ENCODE results near the gene GNAI1.

Gene GNAI1

DNA sequence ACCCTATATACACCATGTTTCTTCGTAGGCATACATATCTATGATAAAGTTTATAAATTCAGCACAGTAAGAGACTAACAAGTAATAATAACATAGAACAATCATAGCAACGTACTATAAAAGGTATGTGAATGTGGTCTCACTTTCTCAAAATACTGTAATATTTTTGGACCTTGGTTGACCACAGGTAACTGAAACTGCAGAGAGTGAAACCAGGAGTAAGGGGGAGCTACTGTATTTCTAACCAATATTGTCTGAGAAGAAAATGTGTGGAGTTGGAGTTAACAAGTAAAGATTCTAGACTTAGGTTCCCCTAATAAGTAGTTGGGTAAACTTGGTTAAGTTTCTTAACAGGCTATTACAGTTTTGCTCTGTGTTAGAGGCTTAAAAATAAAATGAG, 72.1 kb downstream of the GNAI1 start:
- no peaks in the 10 kb centered on the region for H3K4me1 ChIP-seq (ENCODE audit: control insufficient read depth, insufficient read depth, low read length)
- no peak overlapping the region for H3K27ac ChIP-seq (ENCODE audit: insufficient read depth, low read depth, low read length, poor library complexity, severe bottlenecking)
- H3K9me3 ChIP-seq (ENCODE audit: control insufficient read depth, low read length): no peaks in the 10 kb centered on the region
- H3K4me3 ChIP-seq (ENCODE audit: insufficient read depth, low read depth, low read length): no peak overlapping the region
- H3K27me3 ChIP-seq (ENCODE audit: control insufficient read depth, insufficient read depth, low read length, poor library complexity, severe bottlenecking): no peaks in the 10 kb centered on the region
- WGBS, 2 experiments: 100% methylated on average over 1 of the region's 2 CpGs
- H3K36me3 ChIP-seq (ENCODE audit: control insufficient read depth, insufficient read depth, low read length): no peaks in the 10 kb centered on the region

GRCh38 chr7:80207501-80207900, 72.9 kb downstream of the GNAI1 start:
- H3K36me3 ChIP-seq (ENCODE audit: control insufficient read depth, insufficient read depth, low read length): no peaks in the 10 kb centered on the region
- H3K27ac ChIP-seq (ENCODE audit: insufficient read depth, low read depth, low read length, poor library complexity, severe bottlenecking): no peak overlapping the region
- H3K4me3 ChIP-seq (ENCODE audit: insufficient read depth, low read depth, low read length): no peak overlapping the region
- WGBS, 2 experiments: 100% methylated on average over 1 to 2 of the region's 2 CpGs
- H3K4me1 ChIP-seq (ENCODE audit: control insufficient read depth, insufficient read depth, low read length): no peaks in the 10 kb centered on the region
- no peaks in the 10 kb centered on the region for H3K9me3 ChIP-seq (ENCODE audit: control insufficient read depth, low read length)
- no peaks in the 10 kb centered on the region for H3K27me3 ChIP-seq (ENCODE audit: control insufficient read depth, insufficient read depth, low read length, poor library complexity, severe bottlenecking)

GRCh38 chr7:80208700-80209099, 74.1 kb downstream of the GNAI1 start:
- Histone ChIP-seq H3K36me3 (ENCODE audit: control insufficient read depth, insufficient read depth, low read length) (no peaks in the 10 kb centered on the region), H3K4me1 (ENCODE audit: control insufficient read depth, insufficient read depth, low read length) (no peaks in the 10 kb centered on the region), H3K4me3 (ENCODE audit: insufficient read depth, low read depth, low read length) (no peak overlapping the region), H3K9me3 (ENCODE audit: control insufficient read depth, low read length) (no peaks in the 10 kb centered on the region), H3K27ac (ENCODE audit: insufficient read depth, low read depth, low read length, poor library complexity, severe bottlenecking) (no peak overlapping the region), H3K27me3 (ENCODE audit: control insufficient read depth, insufficient read depth, low read length, poor library complexity, severe bottlenecking) (no peaks in the 10 kb centered on the region)
- WGBS, 2 experiments: 88 to 94% methylated on average over 2 of the region's 2 CpGs

DNA sequence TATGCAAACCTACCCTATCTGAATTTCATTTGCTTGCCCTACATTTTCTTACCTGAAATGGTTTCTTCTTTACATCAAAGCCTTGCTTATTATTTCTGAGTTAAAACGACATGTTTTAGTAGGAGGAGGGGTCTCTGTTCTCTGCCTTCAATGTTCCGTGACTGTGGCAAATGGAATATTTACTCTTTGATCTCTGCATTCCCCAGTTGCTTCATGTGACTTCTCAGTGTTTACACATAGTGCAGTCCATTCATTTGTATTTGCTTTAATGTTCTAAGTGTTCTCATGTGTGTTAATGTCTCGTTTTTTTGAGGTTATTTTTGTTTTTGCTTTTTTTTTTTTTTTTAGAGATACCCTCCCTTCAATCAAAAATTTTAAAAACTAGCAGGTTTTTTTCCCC, 75.8 kb downstream of the GNAI1 start:
- Histone ChIP-seq H3K27me3 (ENCODE audit: control insufficient read depth, insufficient read depth, low read length, poor library complexity, severe bottlenecking) (no peaks in the 10 kb centered on the region), H3K36me3 (ENCODE audit: control insufficient read depth, insufficient read depth, low read length) (no peaks in the 10 kb centered on the region), H3K9me3 (ENCODE audit: control insufficient read depth, low read length) (no peaks in the 10 kb centered on the region), H3K4me3 (ENCODE audit: insufficient read depth, low read depth, low read length) (no peak overlapping the region), H3K4me1 (ENCODE audit: control insufficient read depth, insufficient read depth, low read length) (no peaks in the 10 kb centered on the region), H3K27ac (ENCODE audit: insufficient read depth, low read depth, low read length, poor library complexity, severe bottlenecking) (no peak overlapping the region)
- WGBS, 2 experiments: 90 to 100% methylated on average over 2 of the region's 3 CpGs

DNA sequence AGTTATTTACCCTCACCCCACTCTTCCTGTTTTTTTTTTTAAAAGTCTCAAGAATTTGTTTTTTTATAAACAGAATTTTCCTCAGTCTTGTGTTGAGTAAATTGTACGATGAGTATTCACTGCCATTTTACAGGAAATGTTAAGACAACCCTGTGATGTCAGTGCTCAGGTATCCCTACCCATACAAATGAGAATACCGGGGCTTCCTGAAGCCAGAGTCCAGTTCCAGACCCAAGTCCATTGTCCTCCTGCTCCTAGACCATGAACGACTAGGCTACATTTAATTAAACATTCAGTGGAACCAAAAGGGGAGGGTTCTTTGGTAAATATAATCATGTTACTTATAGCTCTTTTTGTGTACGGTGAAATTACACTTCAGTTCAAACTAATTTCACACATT, 79.2 kb downstream of the GNAI1 start:
- peaks cover 6% of the 10 kb centered on the region for H3K36me3 ChIP-seq (ENCODE audit: control insufficient read depth, insufficient read depth, low read length)
- 98 to 100% methylated on average over 2 to 4 of the region's 4 CpGs for WGBS, 2 experiments

DNA sequence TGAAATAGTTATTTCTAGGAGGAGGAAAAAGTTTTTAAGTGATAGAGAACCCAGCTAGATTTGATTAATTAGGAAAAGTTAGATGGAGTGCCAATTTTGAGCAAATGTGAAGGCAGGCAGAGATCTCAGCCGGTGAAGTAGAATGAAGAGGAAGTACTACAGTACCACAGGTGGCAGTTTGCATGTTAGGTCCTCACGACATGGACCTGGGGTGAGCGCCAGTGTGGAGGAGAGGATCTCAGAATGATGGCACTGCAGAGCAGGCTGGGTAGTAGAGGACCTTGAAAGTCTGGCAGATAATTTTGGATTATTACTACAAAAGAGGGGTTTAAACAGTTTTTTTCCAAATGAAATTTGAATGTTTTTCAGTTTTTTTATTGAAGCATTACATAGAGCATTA, 81.1 kb downstream of the GNAI1 start:
- WGBS, 2 experiments: 92 to 94% methylated on average over 3 of the region's 3 CpGs
- H3K4me1 ChIP-seq (ENCODE audit: control insufficient read depth, insufficient read depth, low read length): no peaks in the 10 kb centered on the region
- no peak overlapping the region for H3K4me3 ChIP-seq (ENCODE audit: insufficient read depth, low read depth, low read length)
- no peaks in the 10 kb centered on the region for H3K27me3 ChIP-seq (ENCODE audit: control insufficient read depth, insufficient read depth, low read length, poor library complexity, severe bottlenecking)
- H3K9me3 ChIP-seq (ENCODE audit: control insufficient read depth, low read length): no peaks in the 10 kb centered on the region
- no peak overlapping the region for H3K27ac ChIP-seq (ENCODE audit: insufficient read depth, low read depth, low read length, poor library complexity, severe bottlenecking)
- H3K36me3 ChIP-seq (ENCODE audit: control insufficient read depth, insufficient read depth, low read length): peaks cover 6% of the 10 kb centered on the region

More for the DNA sequence above, 79.2 kb downstream of the GNAI1 start:
- Histone ChIP-seq H3K4me3 (ENCODE audit: insufficient read depth, low read depth, low read length) (no peak overlapping the region), H3K4me1 (ENCODE audit: control insufficient read depth, insufficient read depth, low read length) (no peaks in the 10 kb centered on the region), H3K9me3 (ENCODE audit: control insufficient read depth, low read length) (no peaks in the 10 kb centered on the region), H3K27me3 (ENCODE audit: control insufficient read depth, insufficient read depth, low read length, poor library complexity, severe bottlenecking) (no peaks in the 10 kb centered on the region), H3K27ac (ENCODE audit: insufficient read depth, low read depth, low read length, poor library complexity, severe bottlenecking) (no peak overlapping the region)

DNA sequence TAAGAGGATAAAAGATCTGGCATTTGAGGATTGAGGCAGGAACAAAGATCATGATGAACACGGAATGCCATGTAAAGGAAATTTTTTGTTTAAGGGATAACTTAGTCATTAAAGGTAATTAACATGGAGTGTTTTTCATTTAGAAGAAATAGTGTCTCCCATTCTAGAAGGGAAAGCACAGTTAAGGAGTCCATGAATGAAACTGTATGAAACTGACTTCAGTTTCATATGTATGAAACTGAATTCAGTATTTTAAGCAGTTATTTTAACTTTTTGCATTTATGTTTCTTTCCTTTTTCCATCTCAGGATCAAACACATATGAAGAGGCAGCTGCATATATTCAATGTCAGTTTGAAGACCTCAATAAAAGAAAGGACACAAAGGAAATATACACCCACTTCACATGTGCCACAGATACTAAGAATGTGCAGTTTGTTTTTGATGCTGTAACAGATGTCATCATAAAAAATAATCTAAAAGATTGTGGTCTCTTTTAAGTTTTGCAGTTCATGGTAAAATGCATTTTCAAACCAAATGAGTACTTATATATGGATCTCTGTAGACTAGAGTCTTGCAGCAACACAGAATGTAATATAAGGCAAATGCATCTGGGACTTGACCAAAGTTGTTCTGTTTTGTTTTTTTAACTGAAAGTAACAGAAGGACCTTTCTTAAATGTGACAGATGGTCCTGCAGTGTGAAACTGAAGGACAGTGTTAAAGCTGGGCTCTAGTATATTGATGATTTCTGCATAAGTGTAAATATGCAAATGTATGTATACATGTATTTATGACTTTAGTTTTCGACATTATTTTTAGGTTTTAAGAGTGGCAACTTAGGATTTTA, 82.6 kb downstream of the GNAI1 start:
- Histone ChIP-seq H3K4me3 (ENCODE audit: insufficient read depth, low read depth, low read length) (no peak overlapping the region), H3K36me3 (ENCODE audit: control insufficient read depth, insufficient read depth, low read length) (peaks cover 6% of the 10 kb centered on the region), H3K4me1 (ENCODE audit: control insufficient read depth, insufficient read depth, low read length) (no peaks in the 10 kb centered on the region), H3K9me3 (ENCODE audit: control insufficient read depth, low read length) (no peaks in the 10 kb centered on the region), H3K27ac (ENCODE audit: insufficient read depth, low read depth, low read length, poor library complexity, severe bottlenecking) (no peak overlapping the region), H3K27me3 (ENCODE audit: control insufficient read depth, insufficient read depth, low read length, poor library complexity, severe bottlenecking) (no peaks in the 10 kb centered on the region)
- 96 to 100% methylated on average over 2 of the region's 2 CpGs for WGBS, 2 experiments

- 80 to 100% methylated on average over 1 of the region's 3 CpGs for WGBS, 2 experiments
- H3K4me1 ChIP-seq (ENCODE audit: control insufficient read depth, insufficient read depth, low read length): no peaks in the 10 kb centered on the region
- H3K27me3 ChIP-seq (ENCODE audit: control insufficient read depth, insufficient read depth, low read length, poor library complexity, severe bottlenecking): no peaks in the 10 kb centered on the region
- H3K27ac ChIP-seq (ENCODE audit: insufficient read depth, low read depth, low read length, poor library complexity, severe bottlenecking): no peak overlapping the region
- H3K4me3 ChIP-seq (ENCODE audit: insufficient read depth, low read depth, low read length): no peak overlapping the region
- H3K9me3 ChIP-seq (ENCODE audit: control insufficient read depth, low read length): no peaks in the 10 kb centered on the region
- H3K36me3 ChIP-seq (ENCODE audit: control insufficient read depth, insufficient read depth, low read length): peaks cover 6% of the 10 kb centered on the region
These were observed 84.1 kb downstream of the GNAI1 start for GRCh38 chr7:80218723-80219122.

GRCh38 chr7:80220022-80220634, 85.5 kb downstream of the GNAI1 start:
- 94 to 95% methylated on average over 6 of the region's 6 CpGs for WGBS, 2 experiments
- Histone ChIP-seq H3K27ac (ENCODE audit: insufficient read depth, low read depth, low read length, poor library complexity, severe bottlenecking) (no peak overlapping the region), H3K4me3 (ENCODE audit: insufficient read depth, low read depth, low read length) (no peak overlapping the region), H3K36me3 (ENCODE audit: control insufficient read depth, insufficient read depth, low read length) (peaks cover 6% of the 10 kb centered on the region), H3K4me1 (ENCODE audit: control insufficient read depth, insufficient read depth, low read length) (no peaks in the 10 kb centered on the region), H3K9me3 (ENCODE audit: control insufficient read depth, low read length) (no peaks in the 10 kb centered on the region), H3K27me3 (ENCODE audit: control insufficient read depth, insufficient read depth, low read length, poor library complexity, severe bottlenecking) (no peaks in the 10 kb centered on the region)

DNA sequence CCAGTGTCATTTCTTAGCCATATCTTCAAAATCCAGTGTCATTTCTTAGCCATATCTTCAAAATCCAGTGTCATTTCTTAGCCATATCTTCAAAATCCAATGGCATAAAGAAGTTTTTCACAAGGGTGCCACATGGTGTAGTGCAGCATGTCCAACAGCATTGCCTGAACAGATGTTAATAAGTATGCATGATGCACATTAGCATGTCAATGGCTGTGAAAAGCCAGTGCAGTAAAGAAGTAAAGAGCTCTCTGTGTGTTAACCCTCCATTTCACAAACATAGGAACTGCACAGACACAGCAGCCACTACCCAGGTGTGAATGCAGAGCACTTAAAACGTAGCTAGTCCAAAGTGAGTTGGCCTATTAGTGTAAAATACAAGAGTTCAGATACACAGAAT, 89.8 kb downstream of the GNAI1 start:
- H3K4me3 ChIP-seq (ENCODE audit: insufficient read depth, low read depth, low read length): no peak overlapping the region
- H3K27me3 ChIP-seq (ENCODE audit: control insufficient read depth, insufficient read depth, low read length, poor library complexity, severe bottlenecking): no peaks in the 10 kb centered on the region
- no peaks in the 10 kb centered on the region for H3K9me3 ChIP-seq (ENCODE audit: control insufficient read depth, low read length)
- H3K4me1 ChIP-seq (ENCODE audit: control insufficient read depth, insufficient read depth, low read length): no peaks in the 10 kb centered on the region
- no peaks in the 10 kb centered on the region for H3K36me3 ChIP-seq (ENCODE audit: control insufficient read depth, insufficient read depth, low read length)
- no peak overlapping the region for H3K27ac ChIP-seq (ENCODE audit: insufficient read depth, low read depth, low read length, poor library complexity, severe bottlenecking)
- WGBS, 2 experiments: 80 to 100% methylated on average over 1 of the region's 1 CpG

Data from ectodermal cell (in vitro differentiated cells).